ENCODE results near the gene STK35.

DNA sequence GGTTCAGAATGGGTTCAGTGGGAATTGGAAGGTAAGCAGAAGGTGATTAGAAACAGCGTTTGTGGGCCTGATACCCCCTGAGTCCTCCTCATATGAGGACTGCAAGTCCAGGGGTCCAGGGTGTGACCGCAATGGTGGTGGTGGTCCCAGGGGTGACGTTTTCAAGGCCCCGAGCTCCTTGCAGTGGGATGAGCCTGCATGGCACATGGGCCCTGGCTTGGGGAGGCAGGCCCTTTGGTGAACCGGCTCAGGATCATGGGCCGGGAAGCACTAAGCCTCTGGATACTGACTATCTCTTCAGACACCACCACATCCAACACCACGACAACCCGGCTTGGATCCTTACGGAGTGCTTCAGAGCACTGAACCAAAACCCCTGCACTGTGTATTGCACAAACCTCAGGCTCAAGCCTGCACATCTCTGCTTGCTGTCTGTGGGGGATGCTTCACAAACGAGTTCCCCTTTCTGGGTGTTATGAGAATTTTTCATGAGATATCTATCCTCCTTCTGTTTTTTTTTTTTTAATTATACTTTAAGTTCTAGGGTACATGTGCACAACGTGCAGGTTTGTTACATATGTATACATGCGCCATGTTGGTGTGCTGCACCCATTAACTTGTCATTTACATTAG, 67.9 kb downstream of the STK35 start:
- TF ChIP-seq CEBPB (IDR thresholded peaks at IDR 0.05; ENCODE audit: borderline replicate concordance, low read depth, low read length) = no peak
- TF ChIP-seq, protein P1, sequence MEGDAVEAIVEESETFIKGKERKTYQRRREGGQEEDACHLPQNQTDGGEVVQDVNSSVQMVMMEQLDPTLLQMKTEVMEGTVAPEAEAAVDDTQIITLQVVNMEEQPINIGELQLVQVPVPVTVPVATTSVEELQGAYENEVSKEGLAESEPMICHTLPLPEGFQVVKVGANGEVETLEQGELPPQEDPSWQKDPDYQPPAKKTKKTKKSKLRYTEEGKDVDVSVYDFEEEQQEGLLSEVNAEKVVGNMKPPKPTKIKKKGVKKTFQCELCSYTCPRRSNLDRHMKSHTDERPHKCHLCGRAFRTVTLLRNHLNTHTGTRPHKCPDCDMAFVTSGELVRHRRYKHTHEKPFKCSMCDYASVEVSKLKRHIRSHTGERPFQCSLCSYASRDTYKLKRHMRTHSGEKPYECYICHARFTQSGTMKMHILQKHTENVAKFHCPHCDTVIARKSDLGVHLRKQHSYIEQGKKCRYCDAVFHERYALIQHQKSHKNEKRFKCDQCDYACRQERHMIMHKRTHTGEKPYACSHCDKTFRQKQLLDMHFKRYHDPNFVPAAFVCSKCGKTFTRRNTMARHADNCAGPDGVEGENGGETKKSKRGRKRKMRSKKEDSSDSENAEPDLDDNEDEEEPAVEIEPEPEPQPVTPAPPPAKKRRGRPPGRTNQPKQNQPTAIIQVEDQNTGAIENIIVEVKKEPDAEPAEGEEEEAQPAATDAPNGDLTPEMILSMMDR (CRISPR knock-in tag; IDR thresholded peaks at IDR 0.05) = no peak
- TF ChIP-seq ZBTB21 (CRISPR knock-in tag; IDR thresholded peaks at IDR 0.05) = no peak
- TF ChIP-seq, protein P2, sequence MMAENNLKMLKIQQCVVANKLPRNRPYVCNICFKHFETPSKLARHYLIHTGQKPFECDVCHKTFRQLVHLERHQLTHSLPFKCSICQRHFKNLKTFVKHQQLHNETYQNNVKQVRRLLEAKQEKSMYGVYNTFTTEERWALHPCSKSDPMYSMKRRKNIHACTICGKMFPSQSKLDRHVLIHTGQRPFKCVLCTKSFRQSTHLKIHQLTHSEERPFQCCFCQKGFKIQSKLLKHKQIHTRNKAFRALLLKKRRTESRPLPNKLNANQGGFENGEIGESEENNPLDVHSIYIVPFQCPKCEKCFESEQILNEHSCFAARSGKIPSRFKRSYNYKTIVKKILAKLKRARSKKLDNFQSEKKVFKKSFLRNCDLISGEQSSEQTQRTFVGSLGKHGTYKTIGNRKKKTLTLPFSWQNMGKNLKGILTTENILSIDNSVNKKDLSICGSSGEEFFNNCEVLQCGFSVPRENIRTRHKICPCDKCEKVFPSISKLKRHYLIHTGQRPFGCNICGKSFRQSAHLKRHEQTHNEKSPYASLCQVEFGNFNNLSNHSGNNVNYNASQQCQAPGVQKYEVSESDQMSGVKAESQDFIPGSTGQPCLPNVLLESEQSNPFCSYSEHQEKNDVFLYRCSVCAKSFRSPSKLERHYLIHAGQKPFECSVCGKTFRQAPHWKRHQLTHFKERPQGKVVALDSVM (CRISPR knock-in tag; IDR thresholded peaks at IDR 0.05) = no peak
- no peak for TF ChIP-seq POLR2AphosphoS5 (IDR thresholded peaks at IDR 0.05; ENCODE audit: low read depth, low read length)
- no peak for TF ChIP-seq ZNF350 (CRISPR knock-in tag; IDR thresholded peaks at IDR 0.05; ENCODE audit: borderline replicate concordance, low read depth)
- TF ChIP-seq AGO2 (optimal IDR thresholded peaks at IDR 0.05; ENCODE audit: low read depth, low read length) = no peak
- TF ChIP-seq, protein P3, sequence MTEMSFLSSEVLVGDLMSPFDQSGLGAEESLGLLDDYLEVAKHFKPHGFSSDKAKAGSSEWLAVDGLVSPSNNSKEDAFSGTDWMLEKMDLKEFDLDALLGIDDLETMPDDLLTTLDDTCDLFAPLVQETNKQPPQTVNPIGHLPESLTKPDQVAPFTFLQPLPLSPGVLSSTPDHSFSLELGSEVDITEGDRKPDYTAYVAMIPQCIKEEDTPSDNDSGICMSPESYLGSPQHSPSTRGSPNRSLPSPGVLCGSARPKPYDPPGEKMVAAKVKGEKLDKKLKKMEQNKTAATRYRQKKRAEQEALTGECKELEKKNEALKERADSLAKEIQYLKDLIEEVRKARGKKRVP (CRISPR knock-in tag; IDR thresholded peaks at IDR 0.05) = no peak
- TF ChIP-seq, protein P4, sequence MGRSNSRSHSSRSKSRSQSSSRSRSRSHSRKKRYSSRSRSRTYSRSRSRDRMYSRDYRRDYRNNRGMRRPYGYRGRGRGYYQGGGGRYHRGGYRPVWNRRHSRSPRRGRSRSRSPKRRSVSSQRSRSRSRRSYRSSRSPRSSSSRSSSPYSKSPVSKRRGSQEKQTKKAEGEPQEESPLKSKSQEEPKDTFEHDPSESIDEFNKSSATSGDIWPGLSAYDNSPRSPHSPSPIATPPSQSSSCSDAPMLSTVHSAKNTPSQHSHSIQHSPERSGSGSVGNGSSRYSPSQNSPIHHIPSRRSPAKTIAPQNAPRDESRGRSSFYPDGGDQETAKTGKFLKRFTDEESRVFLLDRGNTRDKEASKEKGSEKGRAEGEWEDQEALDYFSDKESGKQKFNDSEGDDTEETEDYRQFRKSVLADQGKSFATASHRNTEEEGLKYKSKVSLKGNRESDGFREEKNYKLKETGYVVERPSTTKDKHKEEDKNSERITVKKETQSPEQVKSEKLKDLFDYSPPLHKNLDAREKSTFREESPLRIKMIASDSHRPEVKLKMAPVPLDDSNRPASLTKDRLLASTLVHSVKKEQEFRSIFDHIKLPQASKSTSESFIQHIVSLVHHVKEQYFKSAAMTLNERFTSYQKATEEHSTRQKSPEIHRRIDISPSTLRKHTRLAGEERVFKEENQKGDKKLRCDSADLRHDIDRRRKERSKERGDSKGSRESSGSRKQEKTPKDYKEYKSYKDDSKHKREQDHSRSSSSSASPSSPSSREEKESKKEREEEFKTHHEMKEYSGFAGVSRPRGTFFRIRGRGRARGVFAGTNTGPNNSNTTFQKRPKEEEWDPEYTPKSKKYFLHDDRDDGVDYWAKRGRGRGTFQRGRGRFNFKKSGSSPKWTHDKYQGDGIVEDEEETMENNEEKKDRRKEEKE (IDR thresholded peaks at IDR 0.05) = no peak
- TF ChIP-seq, protein P5, sequence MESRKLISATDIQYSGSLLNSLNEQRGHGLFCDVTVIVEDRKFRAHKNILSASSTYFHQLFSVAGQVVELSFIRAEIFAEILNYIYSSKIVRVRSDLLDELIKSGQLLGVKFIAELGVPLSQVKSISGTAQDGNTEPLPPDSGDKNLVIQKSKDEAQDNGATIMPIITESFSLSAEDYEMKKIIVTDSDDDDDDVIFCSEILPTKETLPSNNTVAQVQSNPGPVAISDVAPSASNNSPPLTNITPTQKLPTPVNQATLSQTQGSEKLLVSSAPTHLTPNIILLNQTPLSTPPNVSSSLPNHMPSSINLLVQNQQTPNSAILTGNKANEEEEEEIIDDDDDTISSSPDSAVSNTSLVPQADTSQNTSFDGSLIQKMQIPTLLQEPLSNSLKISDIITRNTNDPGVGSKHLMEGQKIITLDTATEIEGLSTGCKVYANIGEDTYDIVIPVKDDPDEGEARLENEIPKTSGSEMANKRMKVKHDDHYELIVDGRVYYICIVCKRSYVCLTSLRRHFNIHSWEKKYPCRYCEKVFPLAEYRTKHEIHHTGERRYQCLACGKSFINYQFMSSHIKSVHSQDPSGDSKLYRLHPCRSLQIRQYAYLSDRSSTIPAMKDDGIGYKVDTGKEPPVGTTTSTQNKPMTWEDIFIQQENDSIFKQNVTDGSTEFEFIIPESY (CRISPR knock-in tag; IDR thresholded peaks at IDR 0.05) = no peak
- TF ChIP-seq, protein P6, sequence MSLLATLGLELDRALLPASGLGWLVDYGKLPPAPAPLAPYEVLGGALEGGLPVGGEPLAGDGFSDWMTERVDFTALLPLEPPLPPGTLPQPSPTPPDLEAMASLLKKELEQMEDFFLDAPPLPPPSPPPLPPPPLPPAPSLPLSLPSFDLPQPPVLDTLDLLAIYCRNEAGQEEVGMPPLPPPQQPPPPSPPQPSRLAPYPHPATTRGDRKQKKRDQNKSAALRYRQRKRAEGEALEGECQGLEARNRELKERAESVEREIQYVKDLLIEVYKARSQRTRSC (CRISPR knock-in tag; IDR thresholded peaks at IDR 0.05; ENCODE audit: low read depth) = no peak
- no peak for TF ChIP-seq NFIC (IDR thresholded peaks at IDR 0.05; ENCODE audit: low read length)
- TF ChIP-seq ZSCAN12 (CRISPR knock-in tag; IDR thresholded peaks at IDR 0.05) = no peak

Data from HepG2 (cell line).